ENCODE results near the gene LCOR.
"Not testable (repeated sequence)": the region's sequence is repeated elsewhere in the genome, so short reads cannot be mapped to it uniquely, and the experiment has no call there.

Gene LCOR

DNA sequence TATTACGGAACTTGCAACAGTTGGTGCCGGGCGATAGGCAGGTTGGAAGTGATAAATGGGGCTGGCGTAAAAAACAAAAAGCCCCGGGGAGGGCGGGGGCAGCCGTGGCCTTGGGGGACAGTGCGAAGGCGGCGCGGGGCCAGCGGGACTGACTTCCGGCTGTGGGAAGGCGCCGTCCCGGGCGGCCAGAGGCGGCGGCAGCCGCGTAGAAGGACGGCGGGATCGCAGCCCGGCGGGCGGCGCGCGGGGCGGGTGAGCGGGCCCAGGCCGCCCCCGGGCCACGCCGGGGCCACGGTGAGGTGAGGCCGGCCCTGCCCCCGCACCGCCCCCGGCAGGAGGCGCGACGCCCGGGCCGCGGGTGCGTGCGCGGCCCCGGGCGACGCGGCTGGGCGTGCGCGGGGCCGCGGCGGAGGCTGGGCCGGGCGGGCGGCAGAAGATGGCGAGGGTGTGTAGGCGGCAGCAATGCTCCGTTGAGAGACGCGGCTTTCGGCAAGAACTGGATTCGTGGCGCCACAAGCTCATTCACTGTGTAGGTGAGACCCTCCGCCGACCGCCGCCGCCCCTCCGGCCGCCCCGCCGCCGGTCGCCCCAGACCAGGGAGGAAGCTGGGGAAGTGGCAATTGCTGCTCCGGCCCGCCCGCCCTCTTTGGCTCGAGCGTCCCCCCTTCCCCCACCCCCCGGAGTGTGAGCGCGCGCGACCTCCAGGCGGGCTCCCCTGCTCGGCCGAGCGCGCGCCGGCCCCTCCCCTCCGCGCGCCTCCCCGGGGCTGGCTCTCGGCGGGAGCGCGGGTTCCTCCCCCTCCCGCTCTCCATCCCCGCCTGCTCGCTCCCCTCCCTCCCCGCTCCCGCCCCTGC, at the start of gene LCOR:
LCOR (plus strand) TSS at position 432 of the 854 bp plus-strand sequence. CDS start 116,760 bp downstream, outside the sequence.
- Mint-ChIP-seq H3K9me3 (no peaks in the 10 kb centered on the region), H3K36me3 (peaks cover 22% of the 10 kb centered on the region), H3K4me1 (peaks cover 46% of the 10 kb centered on the region), H3K4me3 (peak within 1 kb of the TSS; percentile 92), H3K27ac (peak within 1 kb of the TSS; percentile 94)
- ATAC-seq (peak; percentile 86), DNase-seq (ENCODE audit: low spot score in 2 of 2) (peak; percentile 72 to 91)

GRCh38 chr10:96784253-96784652, 47.8 kb upstream of the LCOR start:
- Mint-ChIP-seq H3K27ac (no peak overlapping the region), H3K4me1 (no peaks in the 10 kb centered on the region), H3K4me3 (no peak overlapping the region)

GRCh38 chr10:96789571-96790108, 42.5 kb upstream of the LCOR start:
- Mint-ChIP-seq H3K4me1 (no peaks in the 10 kb centered on the region), H3K9me3 (no peaks in the 10 kb centered on the region), H3K36me3 (no peaks in the 10 kb centered on the region), H3K4me3 (no peak overlapping the region), H3K27ac (peak overlapping the region; percentile 54)
- DNase-seq (ENCODE audit: low spot score in 2 of 2) (no peak), ATAC-seq (peak; percentile 13)

More at GRCh38 chr10:96784253-96784652, 47.8 kb upstream of the LCOR start:
- ATAC-seq (no peak), DNase-seq (ENCODE audit: low spot score in 2 of 2) (no peak)
- Mint-ChIP-seq H3K36me3 (no peaks in the 10 kb centered on the region), H3K9me3 (no peaks in the 10 kb centered on the region)

GRCh38 chr10:96791902-96792301, 40.2 kb upstream of the LCOR start:
- Mint-ChIP-seq H3K4me1 (no peaks in the 10 kb centered on the region), H3K9me3 (no peaks in the 10 kb centered on the region), H3K4me3 (no peak overlapping the region), H3K27ac (no peak overlapping the region), H3K36me3 (no peaks in the 10 kb centered on the region)
- no peak for ATAC-seq
- no peak for DNase-seq (ENCODE audit: low spot score in 2 of 2)

GRCh38 chr10:96794836-96795733, 37.0 kb upstream of the LCOR start:
- Mint-ChIP-seq H3K36me3 (no peaks in the 10 kb centered on the region), H3K9me3 (no peaks in the 10 kb centered on the region), H3K4me1 (no peaks in the 10 kb centered on the region), H3K4me3 (no peak overlapping the region), H3K27ac (no peak overlapping the region)
- ATAC-seq, result no peak
- DNase-seq (ENCODE audit: low spot score in 2 of 2), result no peak

DNA sequence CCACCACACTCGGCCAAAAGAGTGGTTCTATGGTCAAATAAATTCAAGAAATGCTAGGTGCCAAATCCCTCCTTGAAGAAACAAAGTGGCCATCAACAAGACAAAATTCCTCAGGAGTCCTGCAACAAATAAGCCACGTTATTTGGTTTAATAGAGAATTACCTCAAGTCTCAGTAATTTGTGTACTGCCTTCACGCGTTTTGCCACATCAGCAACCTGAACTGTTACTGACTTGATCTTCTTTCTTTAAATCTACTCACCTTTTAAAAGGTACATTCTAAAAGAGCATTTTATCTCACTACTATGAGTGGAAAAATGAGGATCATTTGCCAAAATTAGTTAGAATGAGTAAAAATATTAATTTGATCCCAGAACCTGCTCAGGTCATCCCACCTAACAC, 34.6 kb upstream of the LCOR start:
- Mint-ChIP-seq H3K4me1 (no peaks in the 10 kb centered on the region), H3K4me3 (no peak overlapping the region), H3K36me3 (no peaks in the 10 kb centered on the region), H3K9me3 (no peaks in the 10 kb centered on the region), H3K27ac (no peak overlapping the region)
- ATAC-seq (no peak), DNase-seq (ENCODE audit: low spot score in 2 of 2) (no peak)

- no peaks in the 10 kb centered on the region for H3K9me3 Mint-ChIP-seq
- no peak overlapping the region for H3K27ac Mint-ChIP-seq
- no peaks in the 10 kb centered on the region for H3K4me1 Mint-ChIP-seq
- H3K36me3 Mint-ChIP-seq, result no peaks in the 10 kb centered on the region
- H3K4me3 Mint-ChIP-seq, result no peak overlapping the region
- ATAC-seq (no peak), DNase-seq (ENCODE audit: low spot score in 2 of 2) (no peak)
Observed at GRCh38 chr10:96803288-96803664, 28.8 kb upstream of the LCOR start.

DNA sequence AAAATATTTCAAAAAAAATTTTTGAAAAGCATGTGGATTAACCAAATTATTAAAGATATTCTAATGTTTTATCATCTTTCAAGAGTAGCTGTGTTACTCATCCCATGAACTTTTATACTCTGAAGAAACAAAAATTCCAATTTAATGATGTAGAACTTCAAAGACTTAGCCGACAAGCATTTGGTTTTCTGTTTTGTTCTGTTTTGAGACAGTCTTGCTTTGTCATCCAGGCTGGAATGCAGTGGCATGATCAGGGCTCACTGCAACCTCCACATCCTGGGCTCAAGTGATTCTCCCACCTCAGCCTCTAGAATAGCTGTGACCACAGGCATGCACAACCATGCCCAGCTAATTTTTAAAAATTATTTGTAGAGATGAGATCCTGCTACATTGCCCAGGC, 17.8 kb upstream of the LCOR start:
- H3K36me3 Mint-ChIP-seq, result no peaks in the 10 kb centered on the region
- ATAC-seq (no peak), DNase-seq (ENCODE audit: low spot score in 2 of 2) (peak in 1 of 2 donors; percentile 34)
- no peaks in the 10 kb centered on the region for H3K4me1 Mint-ChIP-seq
- H3K4me3 Mint-ChIP-seq, result no peak overlapping the region
- H3K27ac Mint-ChIP-seq, result no peak overlapping the region
- H3K9me3 Mint-ChIP-seq, result no peaks in the 10 kb centered on the region

- not testable (repeated sequence) for H3K4me3 Mint-ChIP-seq; H3K4me1 Mint-ChIP-seq; H3K9me3 Mint-ChIP-seq; ATAC-seq; DNase-seq (ENCODE audit: low spot score in 2 of 2); H3K36me3 Mint-ChIP-seq; H3K27ac Mint-ChIP-seq
Observed at GRCh38 chr10:96818971-96819370, 13.1 kb upstream of the LCOR start.

DNA sequence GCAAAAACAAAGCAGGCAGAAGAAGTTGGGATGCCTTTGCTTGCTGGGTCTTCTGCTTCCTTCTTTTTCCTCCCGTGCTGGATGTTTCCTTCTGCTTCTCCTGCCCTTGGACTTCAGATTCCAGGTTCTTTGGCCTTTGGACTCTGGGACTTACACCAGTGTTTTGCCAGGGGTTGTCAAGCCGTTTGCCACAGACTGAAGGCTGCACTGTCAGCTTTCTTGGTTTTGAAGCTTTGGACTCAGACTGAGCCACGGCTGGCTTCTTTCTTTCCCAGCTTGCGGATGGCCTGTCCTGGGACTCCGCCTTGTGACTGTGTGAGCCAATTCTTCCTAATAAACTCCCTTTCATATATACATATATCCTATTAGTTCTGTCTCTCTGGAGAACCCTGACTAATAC, 11.3 kb upstream of the LCOR start:
- no peaks in the 10 kb centered on the region for H3K36me3 Mint-ChIP-seq
- no peaks in the 10 kb centered on the region for H3K4me1 Mint-ChIP-seq
- H3K27ac Mint-ChIP-seq, result no peak overlapping the region
- no peak for DNase-seq (ENCODE audit: low spot score in 2 of 2)
- H3K9me3 Mint-ChIP-seq, result no peaks in the 10 kb centered on the region
- H3K4me3 Mint-ChIP-seq, result no peak overlapping the region
- no peak for ATAC-seq

GRCh38 chr10:96826438-96826837, 5.7 kb upstream of the LCOR start:
- H3K9me3 Mint-ChIP-seq, result no peaks in the 10 kb centered on the region
- ATAC-seq (no peak), DNase-seq (ENCODE audit: low spot score in 2 of 2) (no peak)
- H3K4me1 Mint-ChIP-seq, result peaks cover 13% of the 10 kb centered on the region
- no peak overlapping the region for H3K27ac Mint-ChIP-seq
- H3K36me3 Mint-ChIP-seq, result peaks cover 3% of the 10 kb centered on the region
- H3K4me3 Mint-ChIP-seq, result no peak overlapping the region

DNA sequence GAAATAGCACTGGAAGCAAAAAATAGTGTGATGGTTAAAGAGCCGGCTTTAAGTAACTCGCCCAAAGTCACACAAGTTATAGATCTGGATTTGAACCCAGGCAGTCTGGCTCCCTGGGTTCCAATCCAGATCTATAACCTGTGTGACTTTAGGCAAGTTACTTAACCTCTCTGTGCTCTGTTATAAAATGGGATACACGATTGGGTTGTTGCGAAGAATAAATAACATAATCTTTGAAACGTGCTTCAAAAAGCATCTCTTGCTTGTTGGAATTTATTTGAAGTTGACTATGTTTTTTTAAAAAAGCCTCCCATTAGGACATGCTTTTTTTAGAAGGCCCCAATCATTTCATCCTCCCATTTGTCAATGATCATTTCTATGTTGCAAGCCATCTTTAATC, 3.5 kb upstream of the LCOR start:
- H3K4me1 Mint-ChIP-seq, result peaks cover 20% of the 10 kb centered on the region
- H3K4me3 Mint-ChIP-seq, result no peak overlapping the region
- H3K9me3 Mint-ChIP-seq, result no peaks in the 10 kb centered on the region
- no peak overlapping the region for H3K27ac Mint-ChIP-seq
- DNase-seq (ENCODE audit: low spot score in 2 of 2), result no peak
- peaks cover 17% of the 10 kb centered on the region for H3K36me3 Mint-ChIP-seq
- no peak for ATAC-seq

DNA sequence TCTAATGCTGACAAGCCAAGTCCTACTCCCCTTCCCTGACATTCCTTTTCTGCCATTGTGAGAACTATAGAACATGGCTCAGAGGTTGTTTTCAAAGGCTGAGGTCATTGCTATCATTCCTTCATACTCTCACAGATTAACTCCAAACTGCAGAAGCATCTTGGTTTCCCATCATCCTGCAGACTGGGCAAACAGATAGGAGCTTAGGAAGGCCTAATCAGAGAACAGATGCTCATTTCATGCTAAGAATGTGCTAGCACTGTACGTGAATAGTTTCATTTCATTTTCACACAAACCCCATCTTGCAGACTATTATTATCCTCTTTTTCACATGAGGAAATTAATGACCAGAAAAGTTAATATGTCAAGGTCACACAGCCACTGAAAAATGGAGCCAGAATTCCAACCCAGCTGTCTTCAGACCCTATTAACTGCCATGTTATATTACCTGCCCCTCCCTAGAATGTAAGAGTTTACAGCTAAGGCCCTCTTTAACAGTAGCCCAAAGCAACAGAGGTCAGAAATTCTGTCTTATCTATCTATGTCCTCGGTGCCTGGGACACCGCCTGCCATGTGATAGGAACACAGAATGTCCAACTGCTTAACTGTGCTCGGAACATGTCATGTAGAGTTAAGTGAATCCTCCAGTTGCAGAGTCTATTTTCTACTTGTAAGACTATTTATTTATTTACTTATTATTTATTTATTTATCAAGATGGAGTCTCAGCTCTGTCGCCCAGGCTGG, 2.9 kb upstream of the LCOR start:
- Mint-ChIP-seq H3K4me1 (peaks cover 26% of the 10 kb centered on the region), H3K27ac (no peak overlapping the region), H3K4me3 (no peak overlapping the region), H3K9me3 (no peaks in the 10 kb centered on the region), H3K36me3 (peaks cover 22% of the 10 kb centered on the region)
- ATAC-seq, result no peak
- no peak for DNase-seq (ENCODE audit: low spot score in 2 of 2)

DNA sequence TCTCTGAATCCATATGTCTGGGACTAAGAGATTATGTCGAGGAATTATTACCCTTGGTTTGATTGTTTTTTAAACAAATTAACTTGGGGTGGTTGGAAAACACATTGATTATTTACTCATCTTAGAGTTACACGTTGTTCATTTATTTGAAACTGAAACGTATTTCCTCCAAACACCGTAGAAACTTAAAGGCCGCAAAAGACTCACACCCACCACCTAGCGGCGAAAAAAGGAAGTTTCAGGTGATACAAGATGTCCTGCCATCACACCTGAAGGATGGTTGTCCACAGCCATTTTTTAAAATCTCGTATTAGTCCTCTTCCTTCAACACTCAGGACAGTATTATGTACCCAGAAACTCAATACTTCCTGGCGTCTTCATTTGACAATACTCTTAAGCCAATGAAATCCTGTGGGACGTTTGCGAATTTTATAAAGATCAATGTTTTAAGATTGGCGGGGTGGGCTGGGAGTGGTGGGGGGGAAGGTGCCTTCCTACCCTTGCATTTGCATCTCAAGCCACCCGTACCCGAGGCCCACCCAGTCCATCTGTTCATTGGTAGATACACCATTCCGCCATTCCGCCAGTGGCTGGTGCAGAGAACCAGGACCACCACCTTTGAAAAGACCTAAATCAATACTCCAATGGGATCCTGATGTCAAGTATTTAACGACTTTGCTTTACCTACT, 1.4 kb upstream of the LCOR start:
- no peak for ATAC-seq
- Mint-ChIP-seq H3K36me3 (peaks cover 22% of the 10 kb centered on the region), H3K4me3 (peak overlapping the region; percentile 92), H3K4me1 (peaks cover 36% of the 10 kb centered on the region), H3K27ac (peak overlapping the region; percentile 93), H3K9me3 (no peaks in the 10 kb centered on the region)
- DNase-seq (ENCODE audit: low spot score in 2 of 2), result peak; percentile 73 to 89
